Keratinocyte (primary cell): ENCODE results near the gene FCN3.

ENCODE experiments used
- EZH2 ChIP-seq: IDR thresholded peaks from one replicate; pipeline ENCODE4 v1.6.1; 2012; ENCODE audit warnings: inconsistent platforms, mild to moderate bottlenecking, low read length, moderate library complexity
- TF ChIP-seq, protein P1 (sequence below), 3 experiments: IDR thresholded peaks in 1 of 3; conservative IDR thresholded peaks in 1 of 3; optimal IDR thresholded peaks in 1 of 3; 2 replicates in 2 of 3; 3 replicates in 1 of 3; pipeline versions ENCODE3 to v1.5.1; 2011; ENCODE audit warnings: low read length in 3 of 3, mild to moderate bottlenecking in 3 of 3, moderate library complexity in 2 of 3, control low read depth in 1 of 3, inconsistent platforms in 1 of 3; ENCODE audit not compliant: insufficient read depth in 2 of 3; ENCODE audit errors: extremely low read depth in 1 of 3

DNA sequence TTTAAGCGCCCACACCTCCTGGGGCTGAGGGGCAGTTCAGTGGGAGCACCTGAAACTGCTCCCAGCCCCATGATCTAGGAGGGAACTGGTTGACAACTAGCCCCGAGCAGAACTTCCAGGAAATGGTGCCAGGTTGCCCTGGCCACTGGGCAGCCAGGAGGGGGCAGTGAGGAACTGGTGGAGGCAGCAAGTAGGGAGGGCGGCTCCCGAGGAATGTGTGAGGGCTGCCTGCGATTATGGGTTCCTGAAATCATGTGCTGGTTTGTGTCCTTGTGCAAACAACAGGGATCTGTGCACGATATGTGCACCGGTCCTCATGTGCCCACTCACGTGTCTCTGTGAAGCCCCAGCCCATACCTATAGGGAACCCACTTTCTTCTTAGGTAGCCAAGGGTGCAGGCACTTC lies 27.7 kb upstream of the FCN3 start:
- TF ChIP-seq, protein P1, sequence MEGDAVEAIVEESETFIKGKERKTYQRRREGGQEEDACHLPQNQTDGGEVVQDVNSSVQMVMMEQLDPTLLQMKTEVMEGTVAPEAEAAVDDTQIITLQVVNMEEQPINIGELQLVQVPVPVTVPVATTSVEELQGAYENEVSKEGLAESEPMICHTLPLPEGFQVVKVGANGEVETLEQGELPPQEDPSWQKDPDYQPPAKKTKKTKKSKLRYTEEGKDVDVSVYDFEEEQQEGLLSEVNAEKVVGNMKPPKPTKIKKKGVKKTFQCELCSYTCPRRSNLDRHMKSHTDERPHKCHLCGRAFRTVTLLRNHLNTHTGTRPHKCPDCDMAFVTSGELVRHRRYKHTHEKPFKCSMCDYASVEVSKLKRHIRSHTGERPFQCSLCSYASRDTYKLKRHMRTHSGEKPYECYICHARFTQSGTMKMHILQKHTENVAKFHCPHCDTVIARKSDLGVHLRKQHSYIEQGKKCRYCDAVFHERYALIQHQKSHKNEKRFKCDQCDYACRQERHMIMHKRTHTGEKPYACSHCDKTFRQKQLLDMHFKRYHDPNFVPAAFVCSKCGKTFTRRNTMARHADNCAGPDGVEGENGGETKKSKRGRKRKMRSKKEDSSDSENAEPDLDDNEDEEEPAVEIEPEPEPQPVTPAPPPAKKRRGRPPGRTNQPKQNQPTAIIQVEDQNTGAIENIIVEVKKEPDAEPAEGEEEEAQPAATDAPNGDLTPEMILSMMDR (optimal IDR thresholded peaks at IDR 0.05 in 1 of 3, IDR thresholded peaks at IDR 0.05 in 1 of 3, conservative IDR thresholded peaks at IDR 0.05 in 1 of 3; ENCODE audit: extremely low read depth in 1 of 3, insufficient read depth in 2 of 3, low read length in 3 of 3) = peak; percentile 46 to 85 (median 72)
- no peak for TF ChIP-seq EZH2
